Measurements from ENCODE around the gene KLK4. TPM values are rescaled to one million over a fixed set of nuclear protein-coding genes. Genes with fewer than 3 reads are reported as not detected.

The KLK4 gene
- total and polyA plus RNA-seq, 9 of the 15 experiments (the other 6 are each of a cell fraction or from before 2014, with no cell fraction given) = not detected

GRCh38 chr19:50893047-50893736 lies 18.0 kb downstream of the KLK4 start (continued):
- TF ChIP-seq CTCF (IDR thresholded peaks at IDR 0.05 in 2 of 3, conservative IDR thresholded peaks at IDR 0.05 in 1 of 3; ENCODE audit: insufficient read depth in 2 of 3, low read depth in 1 of 3, low read length in 3 of 3) (peak; percentile 40 to 53 (median 52)), MAFF (IDR thresholded peaks at IDR 0.05; ENCODE audit: low read length) (peak; percentile 53), ATF3 (IDR thresholded peaks at IDR 0.05) (peak; percentile 61), ATF3 (CRISPR knock-in tag; conservative IDR thresholded peaks at IDR 0.05) (no peak), FOXK2 (conservative IDR thresholded peaks at IDR 0.05 in 1 of 2, IDR thresholded peaks at IDR 0.05 in 1 of 2; ENCODE audit: low read depth in 2 of 2) (0 out of 4 replicates have a peak, but pooled peaks of 1 of the 2 experiments have one; percentile 28), SMC3 (conservative IDR thresholded peaks at IDR 0.05; ENCODE audit: insufficient read depth, low read depth, low read length) (0 out of 2 replicates have a peak, but pooled peaks have one; percentile 7), ZNF395 (CRISPR knock-in tag; IDR thresholded peaks at IDR 0.05) (no peak), GABPB2 (CRISPR knock-in tag; conservative IDR thresholded peaks at IDR 0.05) (no peak), MTA1 (IDR thresholded peaks at IDR 0.05; ENCODE audit: borderline replicate concordance) (peak; percentile 93)

Measured in K562 (cell line).